Stimulated activated CD8-positive, alpha-beta memory T cell treated with anti-CD3 and anti-CD28 coated beads, Interleukin-12 subunit alpha, Interleukin-12 subunit beta, amount 100 ng/mL, for 24 hours (primary cell): ENCODE data around the gene SOX1.

Experiments
- DNase-seq: peaks from one replicate; pipeline ENCODE4 v3.0.0-alpha.2; 2020; ENCODE audit errors: extremely low read depth

The SOX1 gene

DNA sequence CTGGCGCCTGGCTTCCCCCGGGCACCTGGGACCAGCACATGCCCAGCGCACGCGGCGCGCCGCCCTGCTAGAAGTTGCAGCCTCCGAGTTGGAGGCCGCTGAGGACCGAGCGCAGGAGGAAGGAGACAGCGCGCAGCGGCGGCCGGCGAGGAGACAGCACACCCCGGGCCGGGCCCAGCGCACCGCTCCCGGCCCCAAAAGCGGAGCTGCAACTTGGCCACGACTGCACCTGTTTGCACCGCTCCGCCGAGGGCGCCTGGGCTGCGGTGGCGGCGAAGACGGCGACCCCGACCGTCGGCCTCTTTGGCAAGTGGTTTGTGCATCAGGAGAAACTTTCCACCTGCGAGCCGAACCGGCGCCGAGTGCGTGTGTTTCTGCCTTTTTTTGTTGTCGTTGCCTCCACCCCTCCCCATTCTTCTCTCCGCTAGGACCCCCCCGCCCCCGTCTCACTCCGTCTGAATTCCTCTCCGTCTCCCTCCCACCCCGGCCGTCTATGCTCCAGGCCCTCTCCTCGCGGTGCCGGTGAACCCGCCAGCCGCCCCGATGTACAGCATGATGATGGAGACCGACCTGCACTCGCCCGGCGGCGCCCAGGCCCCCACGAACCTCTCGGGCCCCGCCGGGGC lies at the start of gene SOX1:
Gene SOX1 (plus strand): TSS at position 34 of the 626 bp plus-strand sequence. CDS start 510 bp downstream, at position 544.
- DNase-seq, result no peak

- DNase-seq, result no peak
Observed at GRCh38 chr13:112024577-112024976, 42.4 kb upstream of the SOX1 start.

- DNase-seq, result no peak
Observed at GRCh38 chr13:112027250-112027649, 39.7 kb upstream of the SOX1 start.

DNA sequence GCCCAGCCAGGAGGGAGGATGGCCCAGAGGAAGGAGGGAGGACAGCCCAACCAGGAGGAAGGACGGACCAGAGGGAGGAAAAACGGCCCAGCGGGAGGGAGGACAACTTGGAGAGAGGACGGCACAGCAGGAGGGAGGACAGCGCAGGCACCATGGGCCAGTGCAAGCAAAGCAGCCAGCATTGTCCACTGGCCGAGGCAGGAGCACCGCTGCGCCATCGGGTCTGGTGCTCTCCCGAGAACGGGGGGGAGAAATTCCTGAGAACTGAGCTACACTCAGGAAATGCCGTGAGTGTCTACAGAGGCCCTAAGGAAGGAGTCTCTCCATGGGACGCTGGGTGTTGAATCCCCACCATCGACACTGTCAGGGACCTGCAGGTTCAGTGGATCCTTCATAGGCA lies 38.5 kb upstream of the SOX1 start:
- no peak for DNase-seq

GRCh38 chr13:112029143-112029542 lies 37.8 kb upstream of the SOX1 start:
- no peak for DNase-seq

DNA sequence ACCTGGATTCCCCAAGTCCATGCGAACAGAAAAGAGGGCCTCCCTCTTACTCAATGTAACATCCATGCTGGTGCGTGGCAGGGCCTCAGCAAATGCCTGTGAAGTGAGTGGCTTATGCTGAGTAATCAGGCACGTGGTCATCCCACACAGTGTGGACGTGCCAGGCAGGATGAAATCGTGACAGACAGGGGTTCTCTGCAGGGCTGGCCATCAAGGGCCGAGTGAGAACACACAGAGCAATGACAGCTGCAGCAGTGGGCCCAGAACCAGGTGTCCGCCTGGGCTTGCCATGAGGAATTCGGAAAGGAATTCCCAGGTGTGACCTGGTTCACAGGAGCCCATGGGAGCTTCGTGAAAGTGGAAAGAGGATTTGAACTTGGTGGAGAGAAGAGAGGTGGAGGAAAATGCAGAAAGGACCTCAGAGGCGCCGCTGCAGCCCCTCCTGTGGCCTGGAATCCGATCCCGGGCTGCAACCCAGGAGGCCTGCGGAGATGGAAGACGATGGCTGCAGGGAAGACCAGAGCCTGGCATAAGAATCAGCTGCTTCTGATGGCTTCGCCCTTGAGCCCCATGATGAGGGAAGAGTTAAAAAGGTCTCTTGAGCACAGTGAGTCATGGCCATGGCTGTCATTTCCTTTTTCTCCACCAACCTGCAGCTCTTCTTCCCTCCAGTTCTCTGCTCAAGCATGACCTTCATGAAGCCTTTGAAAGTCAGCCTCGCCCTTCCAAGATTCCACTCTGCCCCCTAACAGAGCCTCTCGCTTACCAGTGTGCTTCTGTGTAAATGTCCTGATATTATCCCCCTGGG lies 34.6 kb upstream of the SOX1 start:
- no peak for DNase-seq

- DNase-seq, result no peak
Observed at GRCh38 chr13:112034231-112034630, 32.7 kb upstream of the SOX1 start.

DNA sequence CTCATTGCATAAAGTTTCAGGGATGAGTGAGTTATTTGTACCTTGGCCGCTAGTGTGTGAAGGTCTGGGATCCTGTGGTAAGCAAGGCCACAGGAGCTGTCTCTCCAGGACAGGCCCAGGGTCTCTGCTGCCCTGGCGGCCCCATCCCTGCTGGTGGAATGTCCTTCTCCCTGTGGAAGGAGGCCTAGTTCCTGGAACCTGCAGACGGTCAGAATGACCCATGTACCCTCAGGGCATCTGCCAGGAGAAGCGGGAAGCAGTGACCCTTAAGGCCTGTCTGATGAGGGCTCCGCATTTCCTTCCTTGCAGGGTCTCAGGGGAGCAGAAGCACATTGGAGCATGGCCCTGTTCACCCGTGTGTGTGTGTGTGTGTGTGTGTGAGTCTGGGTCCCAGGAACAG lies 32.1 kb upstream of the SOX1 start:
- DNase-seq, result no peak

- DNase-seq, result no peak
Observed at GRCh38 chr13:112042496-112042895, 24.5 kb upstream of the SOX1 start.

DNA sequence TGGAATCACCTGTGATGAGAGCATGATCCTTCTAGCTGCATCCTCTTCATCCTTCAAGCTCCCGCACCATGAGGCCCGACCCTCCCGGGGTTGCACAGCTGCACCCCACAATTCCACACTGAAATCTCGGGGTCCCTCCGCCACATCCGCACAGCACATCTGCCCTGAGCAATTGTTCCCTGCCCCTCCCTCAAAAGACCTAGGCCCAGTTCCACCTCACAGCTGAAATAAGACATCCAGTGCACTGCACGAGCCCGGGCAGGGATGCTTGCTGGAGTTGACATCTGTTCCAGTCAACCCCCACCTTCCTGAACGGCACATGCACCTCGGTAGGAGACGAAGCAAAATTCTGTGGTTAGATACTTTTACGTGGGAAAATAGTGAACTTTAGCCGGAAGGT lies 14.7 kb upstream of the SOX1 start:
- no peak for DNase-seq

DNA sequence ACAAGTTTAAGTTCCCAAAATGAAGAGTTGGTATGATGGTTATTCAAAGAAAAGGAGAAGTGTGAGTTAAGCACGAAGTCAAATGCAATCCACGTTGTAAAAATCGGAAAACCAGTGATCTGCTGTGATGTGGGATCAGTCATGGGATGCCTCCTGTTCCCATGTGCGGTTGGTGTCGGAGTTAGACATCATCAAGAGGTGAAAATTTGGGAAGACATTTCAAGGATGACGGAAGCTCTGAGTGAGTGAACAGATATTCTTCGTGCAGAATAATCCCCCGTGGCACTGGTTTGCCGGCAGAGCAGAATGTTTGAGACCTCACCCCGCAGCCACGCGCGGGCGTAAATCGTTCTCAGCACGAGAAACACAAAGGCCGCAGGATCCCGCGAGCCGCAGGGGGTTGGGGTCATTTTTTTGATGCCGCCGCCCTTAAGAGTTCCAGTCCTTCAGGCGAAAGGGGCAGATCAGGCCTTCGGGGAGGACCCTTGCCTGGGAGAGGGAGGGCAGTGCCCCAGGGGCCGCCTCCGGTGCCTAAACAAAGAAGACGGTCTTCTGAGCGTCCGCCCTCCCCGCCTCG lies 13.7 kb upstream of the SOX1 start:
- no peak for DNase-seq

DNA sequence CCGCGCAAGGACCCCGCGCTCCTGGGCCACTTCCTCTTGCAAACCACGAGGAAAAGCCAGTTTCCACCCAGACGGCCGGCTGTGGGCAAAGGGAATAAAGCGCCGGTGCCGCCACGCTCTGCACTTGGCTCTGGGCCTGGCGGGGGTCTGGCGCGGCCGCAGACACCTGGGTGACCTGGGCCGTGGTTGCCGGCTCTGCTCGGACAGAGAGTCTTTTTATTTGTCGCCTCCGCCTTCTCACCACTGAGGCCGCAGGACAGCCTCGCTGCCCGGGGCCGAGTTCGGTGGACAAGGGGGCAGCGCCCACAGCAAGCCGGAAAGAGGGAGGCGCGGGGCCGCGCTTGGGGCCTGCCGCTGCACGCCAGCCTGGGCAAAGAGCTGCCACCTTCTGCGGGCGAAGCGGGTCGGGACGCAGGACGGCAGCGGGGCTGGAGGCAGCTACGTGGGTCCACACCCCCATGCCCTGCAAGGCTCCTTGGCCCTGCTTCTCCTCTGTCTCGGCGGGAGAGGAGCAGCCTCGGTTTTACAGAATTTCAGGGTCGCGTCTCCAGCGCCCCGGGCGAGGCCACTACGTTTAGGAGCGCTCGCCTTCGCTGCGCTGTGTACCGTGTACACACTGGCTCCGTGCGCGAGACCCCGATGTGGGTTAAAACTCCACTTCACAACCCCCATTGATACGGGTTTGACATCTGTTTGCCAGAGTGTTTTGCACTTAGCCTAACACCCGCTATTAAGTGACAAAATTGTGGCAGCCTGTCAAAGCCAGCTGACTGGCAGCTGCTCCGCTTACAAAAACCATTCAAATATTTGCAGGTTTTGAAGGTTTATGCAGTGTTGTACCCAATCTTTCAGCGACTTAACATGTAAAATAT lies 13.0 kb upstream of the SOX1 start:
- no peak for DNase-seq

- no peak for DNase-seq
Observed at GRCh38 chr13:112054616-112055015, 12.3 kb upstream of the SOX1 start.

DNA sequence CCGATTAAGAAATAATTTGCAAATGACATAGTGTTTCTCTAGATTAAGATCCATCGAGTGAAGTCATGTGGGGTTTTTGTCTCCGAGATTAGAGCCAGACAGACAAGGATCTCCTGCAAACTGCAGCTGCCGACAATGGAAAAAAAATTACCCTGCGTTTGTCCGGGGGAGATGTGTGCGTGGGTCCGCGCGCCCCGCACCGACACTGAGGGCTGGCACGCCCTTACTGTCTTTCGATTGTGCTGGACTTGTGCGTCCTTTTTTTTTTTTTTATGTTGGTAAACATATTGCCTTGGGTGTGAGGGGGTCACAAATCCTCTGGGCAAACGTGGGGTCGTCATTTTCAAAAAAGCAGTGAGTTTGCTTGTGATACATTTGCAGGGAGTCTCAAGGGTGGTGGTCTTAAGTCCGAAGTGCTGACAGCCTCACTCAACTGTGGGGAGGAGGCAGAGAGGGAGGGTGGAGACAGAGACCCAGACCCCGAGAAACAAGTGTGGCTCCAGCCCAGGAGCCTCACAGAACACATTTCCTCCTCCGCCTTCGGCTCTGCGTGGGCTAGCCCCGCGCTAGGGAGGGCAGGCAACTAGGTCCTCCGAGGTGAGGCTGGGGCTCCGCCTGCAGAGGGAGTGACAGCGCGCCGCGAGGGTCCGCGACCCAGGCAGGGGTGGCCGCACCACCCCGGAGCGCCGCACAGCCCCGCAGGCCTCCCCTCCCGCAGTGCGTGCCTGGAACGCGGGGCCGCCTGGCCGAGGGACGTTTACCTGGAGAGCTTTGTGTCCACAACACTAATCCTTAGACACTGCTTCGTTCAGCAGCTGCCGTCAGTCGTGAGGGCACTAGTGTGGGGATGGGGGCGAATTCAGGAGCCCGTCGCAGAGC lies 11.7 kb upstream of the SOX1 start:
- no peak for DNase-seq

DNA sequence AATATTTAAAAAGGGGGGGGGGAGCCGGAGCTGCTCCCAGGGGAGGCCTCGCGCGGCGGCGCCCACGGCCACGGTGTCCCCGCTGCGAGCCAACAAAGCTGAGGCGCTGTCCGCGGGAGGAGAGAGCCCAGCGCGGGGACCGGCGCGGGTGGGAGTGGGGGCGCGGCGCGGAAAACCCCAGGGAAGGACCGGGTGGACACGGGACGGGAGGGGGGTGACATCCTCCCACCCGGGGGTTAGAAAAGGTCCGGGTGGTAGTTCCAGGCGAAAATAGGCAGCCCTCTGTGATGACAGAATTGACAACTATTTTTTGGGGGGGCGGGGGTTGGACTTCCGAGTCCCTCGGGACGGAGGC lies 11.1 kb upstream of the SOX1 start:
- no peak for DNase-seq

DNA sequence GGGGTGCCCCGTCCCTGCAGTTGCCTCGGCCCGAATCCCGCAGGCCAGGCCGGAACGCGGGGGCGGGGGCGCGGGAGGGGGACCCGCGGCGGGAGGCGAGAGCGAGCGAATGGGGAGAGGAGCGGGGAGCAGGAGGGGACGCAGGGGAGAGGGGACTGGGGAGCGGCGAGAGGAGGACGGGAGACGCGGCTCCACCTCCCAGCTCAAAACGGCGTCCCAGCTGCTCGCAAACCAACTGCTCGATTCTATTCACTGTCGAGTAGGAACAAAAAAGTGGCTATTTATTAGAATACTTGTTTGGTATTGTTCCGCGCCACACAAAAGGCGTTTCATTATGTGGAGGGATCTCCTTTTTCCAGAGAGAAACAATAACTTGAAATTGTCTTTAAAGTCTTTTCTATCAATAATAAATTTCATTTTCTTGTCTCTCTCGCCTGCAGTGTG lies 10.6 kb upstream of the SOX1 start:
- DNase-seq, result no peak

DNA sequence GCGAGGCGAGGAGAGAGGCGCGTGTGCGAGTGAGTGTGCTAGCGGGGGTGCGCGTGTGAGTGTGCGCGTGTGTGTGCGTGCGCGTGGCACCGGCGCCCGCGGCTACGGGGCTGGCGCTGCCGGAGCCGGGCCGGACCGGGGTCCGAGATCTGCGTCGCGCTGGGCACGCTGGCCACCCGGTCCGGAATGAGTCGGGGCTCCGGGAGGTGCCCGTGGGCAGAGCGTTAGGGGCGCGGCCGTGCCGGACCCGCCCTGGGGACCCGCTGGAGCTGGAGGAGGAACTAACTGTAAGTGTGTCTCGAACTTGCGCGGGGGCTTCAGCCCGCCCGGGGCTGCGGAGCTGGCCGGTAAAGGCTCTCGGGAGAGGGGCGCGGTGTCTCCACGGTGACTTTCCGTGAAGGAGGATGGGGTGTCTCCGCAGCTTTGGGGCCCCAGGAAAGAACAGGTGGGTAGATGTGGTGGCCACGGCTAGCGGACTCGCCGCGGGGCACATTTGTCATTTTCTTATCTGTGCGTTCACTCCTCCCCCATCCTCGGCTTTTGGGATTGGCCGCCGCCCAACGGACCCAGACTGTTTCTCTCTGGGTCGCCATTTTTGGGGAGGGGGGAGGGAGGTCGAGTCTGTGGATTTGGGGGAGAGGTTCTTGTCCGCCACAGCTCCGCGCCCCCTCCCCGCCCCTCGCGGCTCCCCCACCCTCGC lies 10.1 kb upstream of the SOX1 start:
- DNase-seq, result no peak

DNA sequence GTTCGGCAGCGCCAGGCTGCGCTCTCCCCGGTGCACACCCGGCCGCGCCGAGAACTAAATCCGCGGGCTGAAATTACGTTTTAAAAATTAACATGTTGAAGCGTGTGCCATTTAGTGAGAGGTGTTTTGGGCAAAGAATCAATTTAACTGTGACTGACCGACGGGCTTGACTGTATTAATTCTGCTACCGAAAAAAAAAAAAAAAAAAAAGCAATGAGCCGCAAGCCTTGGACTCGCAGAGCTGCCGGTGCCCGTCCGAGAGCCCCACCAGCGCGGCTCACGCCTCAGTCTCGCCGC lies 9.6 kb upstream of the SOX1 start:
- no peak for DNase-seq

DNA sequence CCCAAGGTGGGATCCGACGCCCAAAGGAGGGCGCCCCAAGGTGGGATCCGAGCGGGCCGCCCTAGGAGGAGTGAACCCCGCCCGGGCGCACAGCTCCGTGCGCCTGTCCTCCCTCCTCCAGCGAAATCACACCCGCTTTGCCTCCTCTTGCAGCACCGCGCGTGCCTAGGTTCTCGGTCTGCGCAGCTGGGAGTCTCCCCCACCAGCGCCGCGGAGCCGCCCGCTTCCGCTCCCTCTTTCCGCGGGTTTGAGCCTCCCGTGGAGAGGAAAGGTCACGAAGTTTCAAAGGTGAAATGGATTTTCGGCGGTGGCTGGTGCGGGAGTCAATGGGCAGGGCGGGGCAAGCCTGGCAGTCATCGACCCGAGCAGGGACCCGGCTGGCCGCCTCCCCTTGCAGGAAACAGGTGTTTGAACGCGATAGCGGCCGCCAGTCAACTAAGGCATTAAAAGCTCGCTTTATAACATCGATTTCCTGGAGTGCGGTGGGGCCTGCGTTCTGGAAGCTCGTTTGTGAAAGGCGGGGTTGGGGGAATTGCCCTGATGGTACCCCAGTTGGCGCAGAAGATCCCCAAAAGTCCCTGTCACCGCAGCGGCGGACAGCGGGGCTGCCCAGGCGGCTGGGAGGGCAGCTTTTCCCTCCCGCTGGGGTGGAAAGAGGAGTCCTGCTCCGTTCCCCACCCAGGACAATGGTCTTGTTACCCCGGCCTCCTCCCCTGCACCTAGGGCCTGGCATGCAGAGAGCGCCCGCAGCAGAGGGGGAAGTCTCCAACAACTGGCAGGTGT lies 9.0 kb upstream of the SOX1 start:
- DNase-seq, result no peak

DNA sequence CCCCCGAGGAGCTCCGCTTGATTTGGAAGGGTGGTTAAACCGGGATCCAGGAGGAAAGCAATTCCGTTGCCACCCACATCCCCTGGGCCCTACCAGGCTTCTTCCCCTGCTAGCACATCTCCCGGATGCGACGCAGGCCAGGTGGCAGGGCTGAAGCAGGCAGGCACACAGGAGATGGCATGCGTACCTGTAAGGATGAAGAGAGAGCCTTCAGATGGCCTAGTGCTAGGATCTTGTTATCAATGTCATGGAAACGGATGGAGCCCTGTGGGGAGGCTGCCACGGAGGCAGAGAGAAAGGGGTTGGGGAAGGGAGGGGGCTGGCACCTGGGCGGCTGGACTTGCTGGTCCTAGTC lies 8.5 kb upstream of the SOX1 start:
- no peak for DNase-seq
